ENCODE results near the gene SH3BP4.

SH3BP4 gene

DNA sequence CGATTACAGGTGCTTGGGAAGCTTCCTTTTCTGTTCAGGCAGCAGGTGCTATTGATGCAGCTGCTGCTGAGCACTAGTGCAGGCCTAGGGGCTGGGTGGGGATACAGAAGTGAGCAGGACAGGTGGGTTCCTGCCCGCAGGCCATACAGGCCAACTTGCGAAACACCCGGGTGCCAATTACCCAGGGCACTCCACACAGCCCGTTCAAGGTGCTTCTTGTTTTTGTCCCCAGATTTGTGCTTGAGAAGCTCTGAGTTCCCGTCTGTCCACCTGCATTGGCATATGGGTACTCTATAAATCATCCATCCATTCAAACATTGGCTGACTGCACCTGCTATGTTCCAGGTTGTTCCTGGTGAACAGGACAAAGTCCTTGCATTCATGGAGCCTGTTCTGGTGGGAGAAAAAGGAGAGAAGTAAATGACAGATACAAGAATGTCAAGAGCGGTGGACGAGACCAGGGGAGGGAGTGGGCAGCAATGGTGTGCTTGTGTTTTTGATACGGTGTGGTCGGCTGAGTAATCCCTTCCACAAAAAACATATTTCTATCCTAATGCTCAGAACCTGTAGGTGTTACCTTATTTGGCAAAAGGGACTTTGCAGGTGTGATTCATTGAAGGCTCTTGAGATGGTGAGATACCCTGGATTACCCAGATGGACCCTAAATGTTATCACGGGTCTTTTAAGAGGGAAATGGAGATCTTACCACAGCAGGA lies 31.4 kb downstream of the SH3BP4 start:
- DNase-seq: no peak

DNA sequence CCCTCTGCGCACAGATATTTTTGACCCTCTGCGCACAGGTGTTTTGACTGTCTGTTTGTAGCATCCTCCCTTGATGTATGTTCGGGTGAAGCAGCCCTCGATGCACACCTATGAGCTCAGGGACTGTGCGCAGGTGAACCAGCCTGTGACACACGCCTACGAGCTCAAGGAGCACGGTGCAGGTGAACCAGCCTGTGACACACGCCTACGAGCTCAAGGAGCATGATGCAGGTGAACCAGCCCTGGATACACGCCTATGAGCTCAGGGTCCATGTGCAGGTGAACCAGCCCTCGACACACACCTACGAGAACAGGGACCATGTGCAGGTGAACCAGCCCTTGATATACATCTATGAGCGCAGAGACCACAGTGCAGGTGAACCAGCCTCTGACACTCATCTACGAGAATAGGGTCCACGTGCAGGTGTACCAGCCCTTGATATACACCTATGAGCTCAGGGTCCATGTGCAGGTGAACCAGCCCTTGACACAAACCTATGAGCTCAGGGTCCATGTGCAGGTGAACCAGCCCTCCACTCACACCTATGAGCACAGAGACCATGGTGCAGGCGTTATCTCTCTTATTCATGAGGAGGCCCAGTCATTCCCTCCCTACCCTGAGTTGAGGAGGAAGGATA lies 33.9 kb downstream of the SH3BP4 start:
- no peak for DNase-seq

DNA sequence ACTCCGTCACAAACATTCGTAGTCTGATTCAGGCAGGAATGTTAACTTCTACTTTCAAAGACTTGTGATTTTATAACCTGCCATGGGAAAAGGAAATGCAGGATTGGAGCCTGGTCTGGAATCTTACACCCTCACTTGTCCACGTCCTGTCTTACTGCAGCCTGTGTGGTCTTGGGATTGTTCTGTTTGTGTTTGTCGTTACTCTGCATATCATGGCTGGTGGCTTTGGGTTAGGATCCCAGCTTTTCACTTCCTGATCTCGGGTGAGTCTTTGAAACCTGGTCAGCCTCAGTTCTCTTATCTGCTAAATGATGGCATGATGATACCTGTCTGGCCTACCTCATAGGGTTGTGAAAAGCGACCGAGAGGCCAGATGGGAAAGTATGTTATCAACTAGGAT lies 34.6 kb downstream of the SH3BP4 start:
- DNase-seq: no peak

DNA sequence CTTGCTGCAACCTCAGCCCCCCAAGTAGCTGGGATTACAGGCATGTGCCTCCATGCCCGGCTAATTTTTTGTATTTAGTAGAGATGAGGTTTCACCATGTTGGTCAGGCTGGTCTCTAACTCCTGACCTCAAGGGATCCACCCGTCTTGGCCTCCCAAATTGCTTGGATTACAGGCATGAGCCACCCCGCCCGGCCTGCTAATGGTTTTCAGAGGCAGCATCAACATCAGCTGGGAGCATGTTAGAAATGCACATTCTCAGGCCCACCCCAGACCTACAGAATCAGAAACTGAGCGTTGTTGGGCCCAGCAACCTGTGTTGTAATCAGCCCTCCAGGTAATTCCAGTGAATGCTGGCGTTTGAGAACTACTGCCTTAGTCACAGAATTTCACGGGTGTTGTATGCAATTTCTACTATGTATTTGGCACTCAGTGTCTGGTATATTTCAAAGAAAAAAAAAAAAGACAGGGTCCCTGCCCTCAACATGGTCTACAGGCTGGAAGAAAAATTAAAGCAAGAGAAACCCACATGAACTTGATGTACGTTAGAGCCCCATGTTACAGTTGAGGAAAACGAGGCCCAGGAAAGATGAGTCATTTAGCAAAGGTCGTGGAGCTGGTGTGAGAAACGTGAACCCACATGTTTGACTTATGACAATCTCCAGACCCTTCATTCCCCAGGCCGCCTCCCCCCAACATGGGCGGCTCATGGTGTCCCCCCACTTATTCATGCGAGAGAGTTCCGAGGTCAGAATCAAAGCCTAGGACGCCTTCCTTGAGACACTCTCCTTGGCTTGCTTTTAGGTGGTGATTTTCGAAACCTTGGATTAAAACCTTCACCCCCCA lies 35.3 kb downstream of the SH3BP4 start:
- no peak for DNase-seq

- DNase-seq: no peak
Observed at GRCh38 chr2:234987754-234988153, 35.9 kb downstream of the SH3BP4 start.

GRCh38 chr2:234988491-234988890 lies 36.7 kb downstream of the SH3BP4 start:
- no peak for DNase-seq

DNA sequence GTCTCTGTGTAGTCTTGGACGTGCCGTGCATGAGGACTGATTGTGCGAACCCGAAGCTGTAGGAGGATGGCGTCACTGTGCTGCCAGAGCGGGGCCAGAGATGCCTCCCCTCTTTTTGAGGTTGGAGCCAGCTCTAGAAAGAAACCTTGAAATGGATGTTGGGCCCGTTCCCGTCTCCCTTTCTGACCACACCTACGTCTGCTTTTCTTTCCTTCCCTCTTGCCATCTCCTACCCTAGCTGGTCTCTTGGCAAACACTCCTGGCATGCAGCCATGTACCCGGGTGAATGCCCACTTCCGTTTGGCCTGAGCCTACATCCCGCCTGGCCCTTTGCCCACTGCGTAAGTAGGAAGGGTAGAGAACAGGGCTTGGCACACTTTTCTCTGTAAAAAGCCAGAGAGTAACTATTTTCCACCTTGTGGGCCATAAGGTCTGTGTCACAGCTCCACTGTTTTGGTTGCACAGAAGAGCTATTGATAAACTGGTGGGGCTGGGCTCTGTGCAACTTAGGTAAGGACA lies 37.4 kb downstream of the SH3BP4 start:
- no peak for DNase-seq

- no peak for DNase-seq
Observed at GRCh38 chr2:234990300-234990699, 38.5 kb downstream of the SH3BP4 start.

DNA sequence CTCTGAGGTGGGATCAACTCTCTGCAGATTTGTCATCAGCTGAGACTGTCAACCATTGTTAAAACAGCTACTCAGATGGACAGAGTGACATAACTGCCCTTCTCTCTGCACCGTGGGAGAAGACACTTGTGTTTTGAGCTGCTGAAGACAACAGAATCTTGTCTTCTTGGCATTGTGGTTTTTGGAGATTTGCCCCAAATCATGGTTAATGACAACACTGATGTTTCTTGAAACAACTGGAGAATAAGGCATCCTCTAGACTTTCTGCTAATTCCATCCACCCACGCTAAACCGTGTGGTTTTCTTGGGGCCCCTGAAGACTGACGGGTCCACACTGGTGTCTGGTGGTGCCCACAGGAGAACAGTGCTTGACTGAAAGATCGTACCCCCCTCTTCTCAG lies 39.5 kb downstream of the SH3BP4 start:
- no peak for DNase-seq

- no peak for DNase-seq
Observed at GRCh38 chr2:234991793-234992192, 40.0 kb downstream of the SH3BP4 start.

- DNase-seq: no peak
Observed at GRCh38 chr2:234992196-234992595, 40.4 kb downstream of the SH3BP4 start.

- DNase-seq: no peak
Observed at GRCh38 chr2:234992624-234993349, 41.0 kb downstream of the SH3BP4 start.

DNA sequence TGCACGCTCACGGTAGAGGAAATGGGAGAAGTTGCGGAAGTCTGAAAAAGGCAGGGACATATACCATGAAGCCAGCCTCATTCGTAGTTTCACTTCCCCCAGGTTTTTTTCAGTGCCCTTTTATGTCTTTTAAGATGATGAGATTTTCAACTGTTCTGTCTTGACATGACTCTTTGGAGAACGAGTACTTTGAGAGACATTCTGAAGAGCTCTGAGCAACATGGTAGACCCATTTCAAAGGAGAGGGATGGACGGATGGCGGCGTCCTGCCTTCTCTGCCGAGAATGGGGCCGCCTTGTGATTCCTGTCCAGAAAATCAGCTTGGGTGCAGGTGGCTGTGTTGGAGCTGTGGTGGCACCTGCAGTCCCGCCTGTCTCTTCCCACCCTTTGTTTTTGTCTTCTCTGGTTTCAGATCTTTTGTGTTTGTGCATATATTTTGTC lies 41.7 kb downstream of the SH3BP4 start:
- DNase-seq: no peak

DNA sequence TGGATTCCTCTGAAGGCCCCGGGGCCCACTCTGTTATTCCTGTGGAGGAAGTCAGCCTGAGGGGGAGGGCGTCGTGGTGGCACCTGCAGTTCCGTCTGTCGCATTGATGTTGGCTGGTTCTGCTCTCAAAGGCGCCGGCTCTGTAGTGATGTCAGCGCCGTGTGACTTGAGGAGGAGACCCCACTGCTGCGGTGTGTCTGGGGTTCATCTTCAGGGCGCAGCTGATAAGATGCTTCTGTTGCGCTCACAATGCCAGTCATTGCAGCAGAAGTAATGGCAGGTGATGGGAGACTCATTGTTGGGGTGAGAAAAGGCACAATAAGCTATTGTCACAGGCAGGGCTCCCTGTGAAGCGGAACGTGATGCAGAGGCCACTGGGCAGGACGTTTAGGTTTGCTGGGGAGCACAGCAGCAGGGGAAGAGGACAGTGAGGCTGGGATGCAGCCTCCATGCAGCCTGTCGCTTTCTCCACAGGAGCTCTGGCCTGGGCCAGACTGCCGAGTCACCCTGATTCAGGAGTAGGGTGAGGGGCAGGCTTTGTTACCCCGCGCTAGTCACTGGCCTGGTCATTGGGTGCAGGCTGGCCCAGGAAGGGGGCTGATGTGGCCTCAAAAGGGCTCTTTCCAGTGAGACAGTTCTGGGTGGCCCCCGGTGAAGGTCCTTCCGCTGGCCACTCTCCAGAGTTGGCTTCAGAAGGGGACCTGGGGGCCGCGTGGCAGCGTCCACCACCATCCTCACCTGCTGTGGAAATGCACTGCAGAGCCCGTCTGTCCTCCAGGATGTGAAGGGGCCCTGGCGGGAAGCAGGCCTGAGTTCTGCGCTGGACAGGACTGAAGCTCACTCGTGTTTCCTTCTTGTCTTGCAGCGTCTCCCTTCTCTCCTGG lies 42.9 kb downstream of the SH3BP4 start:
- no peak for DNase-seq

GRCh38 chr2:234995332-234996068 lies 43.7 kb downstream of the SH3BP4 start:
- DNase-seq: no peak

DNA sequence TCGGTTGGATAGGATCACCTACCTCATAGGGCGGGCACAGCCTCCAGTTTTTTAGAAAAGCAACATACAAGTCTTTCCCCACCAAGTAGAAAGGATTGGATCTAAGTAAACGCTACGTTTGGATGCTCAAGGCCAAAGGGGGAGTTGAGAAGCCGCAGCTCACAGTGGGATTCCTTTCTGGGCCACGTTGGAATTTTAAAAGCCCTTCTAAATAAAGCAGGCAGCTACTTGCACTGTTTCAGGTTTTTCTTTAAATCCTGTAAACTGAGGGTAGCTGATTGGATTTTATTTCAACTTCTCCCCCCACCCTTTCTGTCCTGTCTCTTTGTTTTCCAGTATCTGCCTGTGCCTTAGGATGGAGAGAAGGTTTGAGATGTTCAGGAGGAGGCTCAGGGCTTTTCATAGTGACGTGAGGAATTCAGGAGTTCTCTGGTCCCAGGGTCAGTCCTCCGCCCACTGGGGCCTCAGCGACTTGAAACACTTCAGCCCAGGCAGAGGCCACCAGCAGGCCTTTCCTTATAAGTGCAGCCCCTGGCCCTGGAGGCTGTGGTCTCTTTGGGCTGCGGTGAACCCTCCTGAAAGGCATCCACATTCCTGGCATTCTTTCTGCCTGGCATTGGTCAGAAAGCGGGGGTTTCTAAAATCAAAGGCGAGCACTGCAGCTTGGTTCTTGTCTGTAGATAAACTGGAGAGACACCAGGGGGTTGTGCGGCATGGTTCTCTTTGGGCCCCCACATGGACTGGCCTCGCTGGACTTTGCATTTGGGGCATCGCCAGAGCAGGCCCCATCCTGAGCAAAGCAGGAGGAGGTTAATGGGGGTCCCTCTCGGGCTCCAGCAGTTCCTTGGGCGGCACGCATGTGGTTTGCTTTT lies 44.5 kb downstream of the SH3BP4 start:
- no peak for DNase-seq

DNA sequence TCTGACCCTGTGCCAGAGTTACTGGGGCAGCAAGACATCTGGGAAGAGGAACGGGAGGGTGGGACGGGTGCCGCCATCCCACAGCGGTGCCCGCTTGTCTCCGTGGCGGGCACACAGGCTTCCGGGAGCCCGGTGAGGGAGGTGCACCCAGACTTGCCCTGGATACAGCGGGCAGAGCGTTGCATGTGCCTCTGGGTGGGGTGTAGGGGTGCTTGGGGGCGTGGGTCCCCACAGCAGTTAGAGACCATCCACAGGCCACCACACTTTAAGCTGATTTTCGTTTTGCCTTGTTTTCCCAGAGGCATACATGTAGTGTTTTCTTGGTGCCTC lies 45.1 kb downstream of the SH3BP4 start:
- DNase-seq: no peak

GRCh38 chr2:234997389-234997788 lies 45.6 kb downstream of the SH3BP4 start:
- no peak for DNase-seq

GRCh38 chr2:234998404-234999211 lies 46.8 kb downstream of the SH3BP4 start:
- DNase-seq: no peak

Measured in activated naive CD4-positive, alpha-beta T cell treated with anti-CD3 and anti-CD28 coated beads, Interleukin-2, amount 50 U/mL, for 16 hours (primary cell).